Peyer's patch (tissue), 4 donors: ENCODE measurements around the gene ADK. TPM values are rescaled to one million over a fixed set of nuclear protein-coding genes. Genes with fewer than 3 reads are reported as not detected.
"Not testable (repeated sequence)": the region's sequence is repeated elsewhere in the genome, so short reads cannot be mapped to it uniquely, and the experiment has no call there.

Source experiments
- DNase-seq, 3 donors: peaks; one replicate each; pipeline ENCODE4 v3.0.0-alpha.2; 2017 to 2019
- H3K27ac ChIP-seq, 4 donors: fragments of 200-600 bp; sonication (generic); one replicate each; pipeline ENCODE4 v1.5.1; 2016 to 2019
- H3K27me3 ChIP-seq, 2 donors: fragments of 200-600 bp; sonication (generic); one replicate each; pipeline ENCODE4 v1.5.1; 2019
- H3K36me3 ChIP-seq, 3 donors: fragments of 200-600 bp; sonication (generic); one replicate each; pipeline ENCODE4 v1.5.1; 2016 to 2019
- H3K4me1 ChIP-seq, 4 donors: fragments of 200-600 bp; sonication (generic); one replicate each; pipeline ENCODE4 v1.5.1; 2016 to 2019
- H3K4me3 ChIP-seq, 4 donors: fragments of 200-600 bp; sonication (generic); 1 replicate in 3 of 4; 2 replicates in 1 of 4; pipeline ENCODE4 v1.5.1; 2016 to 2019; ENCODE audit warnings: mild to moderate bottlenecking in 1 of 4
- H3K9me3 ChIP-seq, 4 donors: fragments of 200-600 bp; sonication (generic); one replicate each; pipeline ENCODE4 v1.5.1; 2016 to 2019; ENCODE audit warnings: mild to moderate bottlenecking in 1 of 4
- CTCF ChIP-seq, 6 experiments: fragments of 450-650 bp in 4 of 6; fragments of 200-600 bp in 2 of 6; sonication (generic) in 1 of 6; IDR thresholded peaks; one replicate each; pipeline ENCODE4 v1.5.1; 2017 to 2019; ENCODE audit warnings: antibody characterized with exemption in 6 of 6, mild to moderate bottlenecking in 3 of 6, moderate library complexity in 1 of 6
- POLR2A ChIP-seq, 2 donors: fragments of 450-650 bp; IDR thresholded peaks; one replicate each; pipeline ENCODE4 v1.5.1; 2017; ENCODE audit warnings: antibody characterized with exemption in 2 of 2, mild to moderate bottlenecking in 2 of 2, moderate library complexity in 2 of 2
- total RNA-seq, 4 donors: library from RNA; depleted of rRNA; stranded (reverse); fragments of >200 nt; gene quantifications; one replicate each; pipeline ENCODE4 v1.1.0, GENCODE V29; 2016

The ADK gene
- total RNA-seq, 4 donors from 2014 or later = 7.4 to 50.3 (median 14.3) TPM

GRCh38 chr10:74511051-74511450 lies 360.0 kb downstream of the ADK start:
- H3K9me3 ChIP-seq = peaks cover 0 to 17% (median 0%) of the 10 kb centered on the region in 4 donors
- DNase-seq = no peak
- H3K36me3 ChIP-seq = no peaks in the 10 kb centered on the region
- no peaks in the 10 kb centered on the region for H3K27me3 ChIP-seq
- no peak overlapping the region for H3K27ac ChIP-seq
- H3K4me1 ChIP-seq = no peaks in the 10 kb centered on the region
- TF ChIP-seq CTCF (IDR thresholded peaks at IDR 0.05) (no peak), POLR2A (IDR thresholded peaks at IDR 0.05) (no peak)
- H3K4me3 ChIP-seq = no peak overlapping the region

GRCh38 chr10:74514322-74514721 lies 363.3 kb downstream of the ADK start:
- Histone ChIP-seq H3K4me3 (no peak overlapping the region), H3K4me1 (no peaks in the 10 kb centered on the region), H3K36me3 (no peaks in the 10 kb centered on the region), H3K27ac (no peak overlapping the region), H3K27me3 (no peaks in the 10 kb centered on the region), H3K9me3 (peaks cover 0 to 17% (median 0%) of the 10 kb centered on the region in 4 donors)
- no peak for TF ChIP-seq CTCF (IDR thresholded peaks at IDR 0.05)
- no peak for TF ChIP-seq POLR2A (IDR thresholded peaks at IDR 0.05)
- no peak for DNase-seq

GRCh38 chr10:74518061-74518460 lies 367.0 kb downstream of the ADK start:
- peaks cover 0 to 11% (median 0%) of the 10 kb centered on the region in 4 donors for H3K9me3 ChIP-seq
- no peak for DNase-seq
- no peak overlapping the region for H3K4me3 ChIP-seq
- no peaks in the 10 kb centered on the region for H3K27me3 ChIP-seq
- H3K27ac ChIP-seq = no peak overlapping the region
- H3K4me1 ChIP-seq = no peaks in the 10 kb centered on the region
- TF ChIP-seq POLR2A (IDR thresholded peaks at IDR 0.05) (no peak), CTCF (IDR thresholded peaks at IDR 0.05) (no peak)
- no peaks in the 10 kb centered on the region for H3K36me3 ChIP-seq

- Histone ChIP-seq H3K27ac (no peak overlapping the region), H3K4me3 (no peak overlapping the region), H3K4me1 (no peaks in the 10 kb centered on the region), H3K36me3 (no peaks in the 10 kb centered on the region), H3K27me3 (no peaks in the 10 kb centered on the region), H3K9me3 (no peaks in the 10 kb centered on the region)
- TF ChIP-seq CTCF (IDR thresholded peaks at IDR 0.05) (no peak), POLR2A (IDR thresholded peaks at IDR 0.05) (no peak)
- DNase-seq = no peak
Measured at GRCh38 chr10:74521526-74521925, 370.5 kb downstream of the ADK start.

- Histone ChIP-seq H3K27me3 (no peaks in the 10 kb centered on the region), H3K9me3 (no peaks in the 10 kb centered on the region), H3K4me3 (no peak overlapping the region), H3K27ac (no peak overlapping the region), H3K36me3 (no peaks in the 10 kb centered on the region), H3K4me1 (no peaks in the 10 kb centered on the region)
- TF ChIP-seq POLR2A (IDR thresholded peaks at IDR 0.05) = no peak
- TF ChIP-seq CTCF (IDR thresholded peaks at IDR 0.05) = no peak
- DNase-seq = no peak
Measured at GRCh38 chr10:74523199-74523598, 372.2 kb downstream of the ADK start.

- Histone ChIP-seq H3K4me1 (no peaks in the 10 kb centered on the region), H3K27me3 (no peaks in the 10 kb centered on the region), H3K36me3 (no peaks in the 10 kb centered on the region), H3K9me3 (no peaks in the 10 kb centered on the region), H3K27ac (no peak overlapping the region), H3K4me3 (no peak overlapping the region)
- no peak for TF ChIP-seq POLR2A (IDR thresholded peaks at IDR 0.05)
- TF ChIP-seq CTCF (IDR thresholded peaks at IDR 0.05) = no peak
- no peak for DNase-seq
Measured at GRCh38 chr10:74525885-74526284, 374.9 kb downstream of the ADK start.

GRCh38 chr10:74527611-74528010 lies 376.6 kb downstream of the ADK start:
- not testable (repeated sequence) for H3K36me3 ChIP-seq, DNase-seq, H3K27me3 ChIP-seq, H3K4me1 ChIP-seq, H3K27ac ChIP-seq, H3K9me3 ChIP-seq, H3K4me3 ChIP-seq
